ENCODE data around the gene CXorf49B. TPM values are rescaled to one million over a fixed set of nuclear protein-coding genes. Genes with fewer than 3 reads are reported as not detected.
"Not testable (repeated sequence)": the region's sequence is repeated elsewhere in the genome, so short reads cannot be mapped to it uniquely, and the experiment has no call there.

CXorf49B gene
- not detected for total RNA-seq

- no CpG with 5 or more reads among the region's 34 CpGs for WGBS
- H3K36me3 ChIP-seq; DNase-seq (ENCODE audit: extremely low spot score); H3K9me3 ChIP-seq; H3K4me1 ChIP-seq; H3K4me3 ChIP-seq; intact Hi-C loops (cut with DNase I); H3K27ac ChIP-seq (replicated peaks in 1 of 4); H3K27me3 ChIP-seq: not testable (repeated sequence)
Measured at GRCh38 chrX:71763049-71763448, at the start of gene CXorf49B. TSS of gene CXorf49B (plus strand) at chrX:71763349. CDS start at chrX:71763424, 75 bp downstream.

GRCh38 chrX:71714064-71714463 lies 49.1 kb upstream of the CXorf49B start:
- no CpG with 5 or more reads among the region's 14 CpGs for WGBS
- DNase-seq (ENCODE audit: extremely low spot score); H3K4me1 ChIP-seq; H3K9me3 ChIP-seq; intact Hi-C loops (cut with DNase I); H3K27ac ChIP-seq (replicated peaks in 1 of 4); H3K36me3 ChIP-seq; H3K27me3 ChIP-seq; H3K4me3 ChIP-seq: not testable (repeated sequence)

DNA sequence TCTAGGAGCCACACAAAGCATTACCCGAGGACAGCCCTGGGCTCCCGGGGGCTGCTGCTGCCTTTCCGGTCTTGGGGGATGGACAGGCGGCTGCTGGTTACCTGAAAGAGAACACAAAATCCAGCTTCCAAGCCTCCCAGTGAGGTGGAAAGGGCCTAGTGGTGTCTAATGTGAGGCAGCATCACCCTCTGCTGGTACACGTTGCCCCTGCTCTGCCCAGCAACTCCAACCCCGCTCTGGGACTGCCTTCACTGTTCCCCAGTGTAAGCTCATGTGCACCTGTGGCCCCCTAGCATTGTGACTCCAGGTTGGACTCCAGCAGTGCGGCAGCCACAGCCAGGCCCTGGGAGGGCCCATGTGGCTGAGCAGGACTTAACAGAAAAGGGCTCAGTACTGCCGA lies 47.6 kb upstream of the CXorf49B start:
- not testable (repeated sequence) for DNase-seq (ENCODE audit: extremely low spot score)

DNA sequence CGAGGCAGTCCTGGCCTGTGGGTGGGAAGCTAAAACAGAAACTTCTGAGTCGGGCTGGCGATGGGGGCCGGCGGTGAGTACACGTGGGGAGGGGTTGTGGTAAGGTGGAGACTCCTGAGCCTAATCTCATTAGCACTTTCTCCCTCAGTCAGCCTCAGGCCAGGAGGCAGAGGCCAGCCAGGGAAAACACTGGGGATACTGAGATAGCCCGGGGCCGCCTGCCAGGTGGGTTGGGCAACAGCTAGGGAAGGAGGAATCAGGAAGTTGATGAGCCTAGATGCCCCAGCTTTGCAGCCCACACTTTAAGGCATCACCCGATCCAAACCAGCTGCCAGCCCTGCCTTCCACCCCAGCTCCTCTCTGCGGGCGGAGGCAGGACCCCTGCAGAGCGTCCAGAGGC lies 46.8 kb upstream of the CXorf49B start:
- H3K4me3 ChIP-seq; H3K4me1 ChIP-seq; H3K27ac ChIP-seq (replicated peaks in 1 of 4); H3K36me3 ChIP-seq; H3K27me3 ChIP-seq; intact Hi-C loops (cut with DNase I); H3K9me3 ChIP-seq; DNase-seq (ENCODE audit: extremely low spot score): not testable (repeated sequence)
- no CpG with 5 or more reads among the region's 12 CpGs for WGBS

More for the DNA sequence above, 47.6 kb upstream of the CXorf49B start:
- H3K36me3 ChIP-seq; intact Hi-C loops (cut with DNase I); H3K4me1 ChIP-seq; H3K27me3 ChIP-seq; H3K27ac ChIP-seq (replicated peaks in 1 of 4); H3K9me3 ChIP-seq; H3K4me3 ChIP-seq: not testable (repeated sequence)
- WGBS = no CpG with 5 or more reads among the region's 8 CpGs

GRCh38 chrX:71718185-71718584 lies 45.0 kb upstream of the CXorf49B start, which contains the start of gene CXorf49:
TSS of gene CXorf49 (minus strand) at chrX:71718285. CDS start at chrX:71718151, 134 bp downstream.
- H3K4me3 ChIP-seq; intact Hi-C loops (cut with DNase I); H3K36me3 ChIP-seq; H3K27ac ChIP-seq (replicated peaks in 1 of 4); H3K4me1 ChIP-seq; H3K9me3 ChIP-seq; DNase-seq (ENCODE audit: extremely low spot score); H3K27me3 ChIP-seq: not testable (repeated sequence)
- WGBS = no CpG with 5 or more reads among the region's 30 CpGs

- intact Hi-C loops (cut with DNase I); H3K27ac ChIP-seq (replicated peaks in 1 of 4); H3K27me3 ChIP-seq; DNase-seq (ENCODE audit: extremely low spot score); H3K9me3 ChIP-seq; H3K4me1 ChIP-seq; H3K4me3 ChIP-seq; H3K36me3 ChIP-seq: not testable (repeated sequence)
- WGBS = no CpG with 5 or more reads among the region's 30 CpGs
Measured at GRCh38 chrX:71719195-71719594, 44.0 kb upstream of the CXorf49B start.

- H3K4me1 ChIP-seq; H3K36me3 ChIP-seq; intact Hi-C loops (cut with DNase I); H3K9me3 ChIP-seq; H3K27ac ChIP-seq (replicated peaks in 1 of 4); DNase-seq (ENCODE audit: extremely low spot score); H3K4me3 ChIP-seq; H3K27me3 ChIP-seq: not testable (repeated sequence)
- WGBS = no CpG with 5 or more reads among the region's 20 CpGs
Measured at GRCh38 chrX:71720289-71720886, 42.8 kb upstream of the CXorf49B start.

GRCh38 chrX:71760688-71761281 lies 2.4 kb upstream of the CXorf49B start:
- H3K36me3 ChIP-seq; H3K27me3 ChIP-seq; DNase-seq (ENCODE audit: extremely low spot score); intact Hi-C loops (cut with DNase I); H3K4me1 ChIP-seq; H3K9me3 ChIP-seq; H3K27ac ChIP-seq (replicated peaks in 1 of 4); H3K4me3 ChIP-seq: not testable (repeated sequence)
- no CpG with 5 or more reads among the region's 20 CpGs for WGBS

GRCh38 chrX:71764832-71765231 lies 1.7 kb downstream of the CXorf49B start:
- H3K27ac ChIP-seq (replicated peaks in 1 of 4); H3K4me3 ChIP-seq; DNase-seq (ENCODE audit: extremely low spot score); H3K4me1 ChIP-seq; H3K27me3 ChIP-seq; H3K9me3 ChIP-seq; H3K36me3 ChIP-seq; intact Hi-C loops (cut with DNase I): not testable (repeated sequence)
- WGBS = no CpG with 5 or more reads among the region's 11 CpGs

GRCh38 chrX:71765613-71766012 lies 2.5 kb downstream of the CXorf49B start:
- H3K4me3 ChIP-seq; H3K4me1 ChIP-seq; H3K36me3 ChIP-seq; DNase-seq (ENCODE audit: extremely low spot score); H3K27me3 ChIP-seq; H3K27ac ChIP-seq (replicated peaks in 1 of 4); intact Hi-C loops (cut with DNase I); H3K9me3 ChIP-seq: not testable (repeated sequence)
- WGBS = no CpG with 5 or more reads among the region's 8 CpGs

DNA sequence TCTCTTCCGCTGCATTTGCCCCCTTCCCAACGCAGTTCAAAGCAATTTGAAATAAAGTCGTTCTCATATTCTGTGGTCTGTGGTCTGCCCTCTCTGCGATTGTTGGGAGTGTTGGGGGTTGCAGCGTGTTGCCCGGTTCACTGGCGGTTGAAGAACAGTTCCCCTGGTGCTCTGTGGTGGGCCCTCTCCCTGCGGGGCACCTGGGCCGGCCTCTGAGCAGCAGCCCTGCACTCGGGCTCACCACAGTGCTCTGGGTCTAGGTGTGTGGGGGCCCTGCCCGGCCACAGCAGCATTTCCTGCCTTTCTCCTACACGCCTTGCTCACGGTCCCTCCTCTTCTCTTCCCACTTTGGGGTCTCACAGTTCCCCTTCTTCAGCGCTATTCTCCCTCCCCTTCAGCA lies 4.0 kb downstream of the CXorf49B start:
- H3K27ac ChIP-seq (replicated peaks in 1 of 4); DNase-seq (ENCODE audit: extremely low spot score); intact Hi-C loops (cut with DNase I); H3K4me1 ChIP-seq; H3K4me3 ChIP-seq; H3K9me3 ChIP-seq; H3K27me3 ChIP-seq; H3K36me3 ChIP-seq: not testable (repeated sequence)
- no CpG with 5 or more reads among the region's 14 CpGs for WGBS

GRCh38 chrX:71778322-71778721 lies 15.2 kb downstream of the CXorf49B start:
- H3K4me1 ChIP-seq; H3K4me3 ChIP-seq; H3K27ac ChIP-seq (replicated peaks in 1 of 4); H3K27me3 ChIP-seq; DNase-seq (ENCODE audit: extremely low spot score); H3K9me3 ChIP-seq; intact Hi-C loops (cut with DNase I); H3K36me3 ChIP-seq: not testable (repeated sequence)
- no CpG with 5 or more reads among the region's 12 CpGs for WGBS

DNA sequence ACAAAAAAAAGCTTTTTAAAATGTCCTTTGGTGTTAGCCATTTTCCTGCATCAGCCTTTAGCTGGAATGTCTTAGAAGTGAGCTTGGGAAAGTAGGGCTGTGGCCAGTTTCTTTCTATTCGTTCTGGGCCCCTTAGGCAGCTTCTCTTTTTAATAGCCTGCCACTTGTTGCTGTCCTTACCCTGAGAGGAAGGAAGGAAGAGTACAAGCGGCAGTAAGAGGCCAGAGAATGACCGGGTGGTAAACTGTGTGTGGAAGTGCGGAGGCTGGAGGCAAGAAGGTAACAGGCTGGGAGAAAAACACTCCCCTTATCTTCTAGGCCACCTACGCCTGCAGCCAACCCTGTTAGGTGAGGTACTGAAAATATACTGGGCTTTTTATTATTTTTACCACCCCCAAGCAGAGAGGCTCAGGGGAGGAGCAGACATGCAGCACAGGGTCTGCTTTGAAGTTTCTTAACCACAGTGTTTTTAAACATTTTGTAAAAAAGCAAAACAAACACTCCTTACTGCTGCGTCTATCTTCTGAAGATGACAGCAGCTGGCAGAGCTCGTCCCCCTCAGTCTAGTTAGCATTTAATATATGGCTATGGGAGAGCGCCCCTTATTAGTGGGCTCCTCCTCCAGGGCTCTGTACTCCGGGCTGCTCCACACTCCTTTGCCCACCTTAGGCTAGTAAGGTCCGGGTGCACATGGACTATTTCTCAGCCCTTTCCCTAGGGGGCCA lies 19.2 kb downstream of the CXorf49B start:
- WGBS = no CpG with 5 or more reads among the region's 10 CpGs

More for the DNA sequence above, 19.2 kb downstream of the CXorf49B start:
- intact Hi-C loops (cut with DNase I); H3K27me3 ChIP-seq; H3K4me3 ChIP-seq; H3K9me3 ChIP-seq; H3K27ac ChIP-seq (replicated peaks in 1 of 4); H3K36me3 ChIP-seq; H3K4me1 ChIP-seq; DNase-seq (ENCODE audit: extremely low spot score): not testable (repeated sequence)

Data from esophagus muscularis mucosa (tissue), 4 donors.